H1 (cell line): ENCODE measurements around the gene TRAF3IP1. TPM values are rescaled to one million over a fixed set of nuclear protein-coding genes. Genes with fewer than 3 reads are reported as not detected.

Experiments
- CTCF ChIA-PET: fragments of 300-600 bp; sonication (Branson Sonifier 250); formaldehyde crosslinking; loops from one replicate; lab custom pipeline; 2021; ENCODE audit not compliant: partially characterized antibody; lab: Charles Lee
- POLR2A ChIA-PET: fragments of 300-600 bp; sonication (Branson Sonifier 250); formaldehyde crosslinking; loops from one replicate; lab custom pipeline; 2021; ENCODE audit warnings: inconsistent platforms; ENCODE audit not compliant: partially characterized antibody; lab: Charles Lee
- DNase-seq, 2 experiments: peaks; one replicate each; pipeline versions ENCODE4 v3.0.0 to v3.0.0-alpha.2; 2010 to 2022; ENCODE audit warnings: low spot score in 2 of 2, low read depth in 1 of 2, mixed read lengths in 1 of 2
- FAIRE-seq: peaks from 2 replicates; lab custom pipeline; 2011; peaks lifted over from hg19 to GRCh38; lab: Jason Lieb, UNC
- H2AFZ ChIP-seq: 2 replicates; pipeline ENCODE4 v1.8.1; 2012; ENCODE audit warnings: low read length, inconsistent platforms
- H2AK5ac ChIP-seq: 2 replicates; pipeline ENCODE4 v1.6.1; 2013; ENCODE audit warnings: low read depth, low read length
- H2BK120ac ChIP-seq: replicated peaks from 2 replicates; pipeline ENCODE3; 2013; ENCODE audit warnings: low read depth, low read length, inconsistent platforms
- H2BK12ac ChIP-seq: 2 replicates; pipeline ENCODE4 v1.6.1; 2013; ENCODE audit warnings: low read depth, low read length
- H2BK15ac ChIP-seq: 2 replicates; pipeline ENCODE4 v1.6.1; 2013; ENCODE audit warnings: low read length
- H2BK20ac ChIP-seq: 2 replicates; pipeline ENCODE4 v1.6.1; 2013; ENCODE audit warnings: low read length
- H2BK5ac ChIP-seq: 2 replicates; pipeline ENCODE4 v1.6.1; 2013; ENCODE audit warnings: low read depth, low read length
- H3K14ac ChIP-seq: 2 replicates; pipeline ENCODE4 v1.6.1; 2013; ENCODE audit warnings: inconsistent platforms; ENCODE audit not compliant: insufficient read length
- H3K18ac ChIP-seq: 2 replicates; pipeline ENCODE4 v1.6.1; 2013; ENCODE audit warnings: low read length; ENCODE audit errors: extremely low read depth
- H3K23ac ChIP-seq: 2 replicates; pipeline ENCODE4 v1.6.1; 2013; ENCODE audit warnings: inconsistent platforms; ENCODE audit not compliant: insufficient read length
- H3K23me2 ChIP-seq: 2 replicates; pipeline ENCODE4 v1.6.1; 2013; ENCODE audit warnings: low read depth, low read length
- H3K27ac ChIP-seq: 2 replicates; pipeline ENCODE4 v1.6.1; 2011; ENCODE audit warnings: low read depth, low read length, inconsistent platforms
- H3K27me3 ChIP-seq, 4 experiments: replicated peaks in 1 of 4; 1 replicate in 1 of 4; 2 replicates in 3 of 4; pipeline versions ENCODE4 v1.6.1 to v1.8.1; 2011 to 2013; ENCODE audit warnings: low read length in 3 of 4, mild to moderate bottlenecking in 3 of 4, inconsistent platforms in 2 of 4, mixed read lengths in 2 of 4, moderate library complexity in 1 of 4; ENCODE audit not compliant: control insufficient read depth in 3 of 4, insufficient read depth in 3 of 4; ENCODE audit errors: extremely low read depth in 1 of 4
- H3K36me3 ChIP-seq, 4 experiments: 2 replicates each; pipeline versions ENCODE4 v1.6.1 to v1.8.1; 2011 to 2013; ENCODE audit warnings: mild to moderate bottlenecking in 4 of 4, low read length in 3 of 4, moderate library complexity in 2 of 4, control low read depth in 1 of 4, inconsistent platforms in 1 of 4; ENCODE audit not compliant: insufficient read depth in 4 of 4, control insufficient read depth in 2 of 4
- H3K4ac ChIP-seq: replicated peaks from 2 replicates; pipeline ENCODE3; 2013; ENCODE audit warnings: low read length, low read depth, mixed read lengths, inconsistent platforms; ENCODE audit not compliant: insufficient read length
- H3K4me1 ChIP-seq, 4 experiments: replicated peaks in 1 of 4; 1 replicate in 1 of 4; 2 replicates in 3 of 4; pipeline versions ENCODE4 v1.6.1 to v1.8.1; 2011 to 2013; ENCODE audit warnings: low read length in 3 of 4, inconsistent platforms in 2 of 4, mixed read lengths in 1 of 4; ENCODE audit not compliant: insufficient read depth in 4 of 4, control insufficient read depth in 3 of 4
- H3K4me2 ChIP-seq, 2 experiments: 2 replicates each; pipeline versions ENCODE4 v1.6.1 to v1.8.1; 2011 to 2013; ENCODE audit warnings: low read depth in 2 of 2, low read length in 2 of 2, control low read depth in 1 of 2, inconsistent platforms in 1 of 2, mild to moderate bottlenecking in 1 of 2; ENCODE audit not compliant: insufficient read depth in 1 of 2
- H3K4me3 ChIP-seq, 4 experiments: fragments of 200-600, 300-600 bp in 1 of 4; sonication (generic), shearing (Covaris generic), sonication (Bioruptor Twin) in 1 of 4; 2 replicates each; pipeline versions ENCODE4 v1.5.1 to v1.8.1; 2011 to 2016; ENCODE audit warnings: low read length in 4 of 4, low read depth in 3 of 4, control low read depth in 2 of 4, inconsistent platforms in 2 of 4, mild to moderate bottlenecking in 2 of 4, mixed read lengths in 1 of 4, moderate library complexity in 1 of 4; ENCODE audit not compliant: insufficient read depth in 2 of 4; ENCODE audit errors: extremely low read depth in 1 of 4
- H3K56ac ChIP-seq: replicated peaks from 2 replicates; pipeline ENCODE3; 2013; ENCODE audit warnings: low read depth, mild to moderate bottlenecking, mixed read lengths, low read length, inconsistent platforms; ENCODE audit not compliant: insufficient read length
- H3K79me1 ChIP-seq: 2 replicates; pipeline ENCODE4 v1.6.1; 2013; ENCODE audit warnings: low read depth, low read length, control low read depth
- H3K79me2 ChIP-seq, 2 experiments: 2 replicates each; pipeline versions ENCODE4 v1.6.1 to v1.8.1; 2012 to 2013; ENCODE audit warnings: low read length in 2 of 2, mild to moderate bottlenecking in 2 of 2, inconsistent platforms in 1 of 2; ENCODE audit not compliant: insufficient read depth in 2 of 2, control insufficient read depth in 1 of 2
- H3K9ac ChIP-seq, 4 experiments: replicated peaks in 1 of 4; 1 replicate in 1 of 4; 2 replicates in 3 of 4; pipeline versions ENCODE4 v1.6.1 to v1.8.1; 2011 to 2013; ENCODE audit warnings: low read depth in 3 of 4, low read length in 3 of 4, control low read depth in 2 of 4, mild to moderate bottlenecking in 2 of 4, moderate library complexity in 2 of 4, inconsistent platforms in 1 of 4; ENCODE audit errors: extremely low read depth in 1 of 4
- H3K9me3 ChIP-seq, 2 experiments: 2 replicates each; pipeline versions ENCODE4 v1.6.1 to v1.8.1; 2012 to 2013; ENCODE audit warnings: mild to moderate bottlenecking in 2 of 2, moderate library complexity in 2 of 2, control low read depth in 1 of 2, inconsistent platforms in 1 of 2, low read depth in 1 of 2, low read length in 1 of 2, mixed read lengths in 1 of 2; ENCODE audit not compliant: insufficient read depth in 2 of 2
- H4K20me1 ChIP-seq, 2 experiments: replicated peaks in 1 of 2; 2 replicates each; pipeline versions ENCODE3 to v1.8.1; 2011 to 2013; ENCODE audit warnings: inconsistent platforms in 2 of 2, low read length in 2 of 2, mild to moderate bottlenecking in 1 of 2; ENCODE audit not compliant: insufficient read depth in 2 of 2, control insufficient read depth in 1 of 2
- H4K5ac ChIP-seq: 2 replicates; pipeline ENCODE4 v1.6.1; 2013; ENCODE audit warnings: low read length, low read depth, mixed read lengths, inconsistent platforms; ENCODE audit not compliant: insufficient read length
- H4K8ac ChIP-seq: 2 replicates; pipeline ENCODE4 v1.8.0; 2013; ENCODE audit warnings: mild to moderate bottlenecking, moderate library complexity, low read length, inconsistent platforms; ENCODE audit not compliant: insufficient read depth; ENCODE audit errors: extremely low read depth
- H4K91ac ChIP-seq: replicated peaks from 2 replicates; pipeline ENCODE3; 2013; ENCODE audit warnings: low read length, mixed read lengths, inconsistent platforms; ENCODE audit not compliant: insufficient read length
- ASH2L ChIP-seq: fragments of 200-600, 300-600 bp; sonication (generic); IDR thresholded peaks from one replicate; pipeline ENCODE4 v1.7.1; 2017; ENCODE audit warnings: low read length
- BACH1 ChIP-seq: IDR thresholded peaks from 2 replicates; pipeline ENCODE4 v1.6.1; 2012; ENCODE audit warnings: low read length, improper control_type of control experiment
- GABPA ChIP-seq: IDR thresholded peaks from 2 replicates; pipeline ENCODE4 v1.6.1; 2011; ENCODE audit warnings: mild to moderate bottlenecking, low read length, moderate library complexity, borderline replicate concordance; ENCODE audit not compliant: insufficient read depth
- KDM1A ChIP-seq: fragments of 200-600, 300-600 bp; sonication (generic); IDR thresholded peaks from 2 replicates; pipeline ENCODE4 v1.7.1; 2016; ENCODE audit warnings: mild to moderate bottlenecking, low read length, borderline replicate concordance
- POU5F1 ChIP-seq: IDR thresholded peaks from 2 replicates; pipeline ENCODE4 v1.6.1; 2011; ENCODE audit warnings: low read depth, mild to moderate bottlenecking, low read length, moderate library complexity
- SAP30 ChIP-seq: fragments of 300-600 bp; sonication (generic); IDR thresholded peaks from 2 replicates; pipeline ENCODE4 v1.7.1; 2012; ENCODE audit warnings: low read length, moderate library complexity, mild to moderate bottlenecking, inconsistent platforms; ENCODE audit not compliant: insufficient read depth, insufficient replicate concordance
- SIN3A ChIP-seq, 2 experiments: IDR thresholded peaks in 1 of 2; conservative IDR thresholded peaks in 1 of 2; 2 replicates each; pipeline ENCODE4 v1.6.1; 2011 to 2012; ENCODE audit warnings: low read length in 2 of 2, improper control_type of control experiment in 1 of 2, low read depth in 1 of 2, mild to moderate bottlenecking in 1 of 2
- SP2 ChIP-seq: IDR thresholded peaks from 2 replicates; pipeline ENCODE4 v1.6.1; 2012; ENCODE audit warnings: mild to moderate bottlenecking, low read length, inconsistent platforms
- SRF ChIP-seq: IDR thresholded peaks from 2 replicates; pipeline ENCODE4 v1.6.1; 2011; ENCODE audit warnings: mild to moderate bottlenecking, low read depth, low read length, moderate library complexity
- TAF7 ChIP-seq: optimal IDR thresholded peaks from 2 replicates; pipeline ENCODE3; 2011; ENCODE audit warnings: low read depth, mild to moderate bottlenecking, inconsistent platforms, low read length, moderate library complexity, borderline replicate concordance
- TEAD4 ChIP-seq: IDR thresholded peaks from 2 replicates; pipeline ENCODE4 v1.6.1; 2012; ENCODE audit warnings: low read depth, low read length, inconsistent platforms, mixed read lengths
- ZNF274 ChIP-seq: IDR thresholded peaks from 2 replicates; pipeline ENCODE4 v1.7.0; 2012; ENCODE audit warnings: low read length, borderline replicate concordance; ENCODE audit errors: extremely low read depth
- WGBS, 2 experiments: shearing (Covaris generic) in 1 of 2; methylation state at CpG; one replicate each; pipeline versions ENCODE4 v1.1.6 to v1.1.7; 2013 to 2015; ENCODE audit warnings: low lambda C conversion rate in 2 of 2, mixed read lengths in 2 of 2, inconsistent platforms in 1 of 2, low coverage in 1 of 2, missing lambda C conversion rate in 1 of 2; ENCODE audit not compliant: insufficient replicate concordance in 2 of 2, insufficient coverage in 1 of 2, insufficient read length in 1 of 2; ENCODE audit errors: extremely low coverage in 1 of 2, missing lambda C conversion rate in 1 of 2; 5-methylcytosine and 5-hydroxymethylcytosine counted together
- polyA plus RNA-seq, 7 experiments: library from polyadenylated mRNA; depleted of rRNA in 3 of 7; stranded (reverse) in 5 of 7; unstranded in 2 of 7; fragments of >200 nt in 5 of 7; fragments of 200-250 nt in 2 of 7; gene quantifications; 1 replicate in 5 of 7; 2 replicates in 1 of 7; 4 replicates in 1 of 7; pipeline versions ENCODE4 v1.2.1 to v1.2.3, GENCODE V29; 2011 to 2013; ENCODE audit warnings: missing spikeins in 2 of 7, mixed read lengths in 2 of 7
- total RNA-seq: library from RNA; stranded (reverse); fragmentation: NEBNext Ultra II Directional; extraction: Animal tissue kit (Norgen Biotek cat#: 25700); gene quantifications from 2 replicates; pipeline ENCODE4 v1.2.1, GENCODE V29; 2021
- TF ChIP-seq, protein P1 (sequence below): IDR thresholded peaks from 2 replicates; pipeline ENCODE4 v1.6.1; 2012; ENCODE audit warnings: inconsistent platforms

Gene TRAF3IP1
- total and polyA plus RNA-seq, 2 of the 8 experiments (the other 6 are each of a cell fraction or from before 2014, with no cell fraction given) = 2.3 to 17.5 TPM

DNA sequence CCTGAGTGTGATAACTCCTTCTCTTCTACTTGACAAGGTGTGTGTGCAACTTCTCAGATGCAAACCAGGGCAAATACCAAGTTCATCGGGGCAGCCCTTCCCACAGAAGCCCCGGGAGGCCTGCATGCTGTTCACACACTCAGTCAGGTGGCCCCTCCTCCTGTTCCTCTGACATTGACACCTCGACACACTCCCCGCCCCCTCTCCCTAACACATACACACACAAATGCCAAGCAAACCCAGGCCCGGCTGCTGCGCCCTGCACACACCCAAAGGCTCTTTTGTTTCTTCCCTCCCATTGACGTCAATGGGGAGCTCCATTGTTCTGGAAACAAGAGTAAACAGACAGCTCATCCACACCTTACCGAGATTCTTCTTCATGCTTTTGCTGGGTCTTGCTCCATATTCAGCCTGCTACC, 30.2 kb upstream of the TRAF3IP1 start:
- Histone ChIP-seq H3K4me1 (peaks cover 7 to 25% (median 18%) of the 10 kb centered on the region in 4 experiments), H3K56ac (no peak overlapping the region), H3K27me3 (peaks cover 0 to 10% (median 2%) of the 10 kb centered on the region in 4 experiments; a peak in 2 of 7 replicates), H3K9me3 (no peaks in the 10 kb centered on the region), H3K4me3 (peak overlapping the region in 2 of 4 experiments; percentile 48 to 84; a peak in 3 of 8 replicates), H3K23me2 (peaks cover 12% of the 10 kb centered on the region), H3K14ac (no peak overlapping the region), H2AK5ac (no peak overlapping the region), H2BK120ac (no peak overlapping the region), H4K20me1 (peaks cover 1 to 4% of the 10 kb centered on the region in 2 experiments), H3K18ac (no peak overlapping the region), H3K23ac (no peak overlapping the region), H3K27ac (no peak overlapping the region), H4K8ac (no peak overlapping the region), H2BK15ac (no peak overlapping the region), H2BK5ac (no peak overlapping the region), H3K9ac (no peak overlapping the region), H3K79me2 (peaks cover 0 to 2% of the 10 kb centered on the region in 2 experiments; a peak in 1 of 4 replicates), H2BK20ac (no peak overlapping the region), H4K91ac (no peak overlapping the region), H3K4ac (no peak overlapping the region), H3K4me2 (peak overlapping the region; percentile 80 to 82; a peak in 3 of 4 replicates), H3K79me1 (no peaks in the 10 kb centered on the region; the same call in 1 of the 2 replicates), H4K5ac (no peak overlapping the region), H2BK12ac (0 out of 2 replicates have a peak overlapping the region, but pooled peaks have one; percentile 60), H2AFZ (no peak overlapping the region), H3K36me3 (no peaks in the 10 kb centered on the region)
- FAIRE-seq (no peak), DNase-seq (no peak)
- ChIA-PET POLR2A (interaction anchor here (0.9 to 2.4 kb wide), 4 partner anchors 10 to 119 kb away, joined by 3 to 7 read pairs (median 5); partner anchors contain the start of gene HES6), CTCF (interaction anchor here (1.0 to 4.4 kb wide), 9 partner anchors 10 to 151 kb away, joined by 3 to 40 read pairs (median 6); no protein-coding TSS in a partner anchor)
- 35% methylated on average over 8 of the region's 8 CpGs; no CpG with 5 or more reads in 1 of the 2 experiments for WGBS, 2 experiments
- TF ChIP-seq TEAD4 = no peak
- peak in 1 of 2 experiments; percentile 58; a peak in 1 of 4 replicates for TF ChIP-seq SIN3A (conservative IDR thresholded peaks at IDR 0.05 in 1 of 2, IDR thresholded peaks at IDR 0.05 in 1 of 2; ENCODE audit: low read depth in 1 of 2, low read length in 2 of 2)
- no peak for TF ChIP-seq ZNF274
- no peak for TF ChIP-seq ASH2L
- TF ChIP-seq POU5F1 = no peak
- TF ChIP-seq GABPA = no peak
- TF ChIP-seq BACH1 = no peak
- no peak for TF ChIP-seq SAP30
- no peak for TF ChIP-seq SRF
- no peak for TF ChIP-seq SP2
- TF ChIP-seq, protein P1, sequence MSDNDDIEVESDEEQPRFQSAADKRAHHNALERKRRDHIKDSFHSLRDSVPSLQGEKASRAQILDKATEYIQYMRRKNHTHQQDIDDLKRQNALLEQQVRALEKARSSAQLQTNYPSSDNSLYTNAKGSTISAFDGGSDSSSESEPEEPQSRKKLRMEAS = peak; percentile 39; the same call in 1 of the 2 replicates
- no peak for TF ChIP-seq TAF7
- TF ChIP-seq KDM1A = no peak
